HCT116 (cell line): ENCODE results near the gene CENPP. TPM values are rescaled to one million over a fixed set of nuclear protein-coding genes. Genes with fewer than 3 reads are reported as not detected.

Experiments used
- CEBPB ChIP-seq: IDR thresholded peaks from 2 replicates; pipeline ENCODE4 v1.6.1; 2012; ENCODE audit warnings: low read depth
- EGR1 ChIP-seq: IDR thresholded peaks from 2 replicates; pipeline ENCODE4 v1.6.1; 2012; ENCODE audit warnings: low read depth
- EZH2 ChIP-seq: fragments of 200-600 bp; sonication (generic); IDR thresholded peaks from 2 replicates; pipeline ENCODE4 v1.6.1; 2017; ENCODE audit warnings: antibody characterized with exemption, mixed run types
- POLR2A ChIP-seq: IDR thresholded peaks from 2 replicates; pipeline ENCODE4 v1.7.0; 2011; ENCODE audit warnings: borderline replicate concordance; ENCODE audit not compliant: insufficient read depth, insufficient read length; ENCODE audit errors: extremely low read depth
- RAD21 ChIP-seq: IDR thresholded peaks from 2 replicates; pipeline ENCODE4 v1.6.1; 2012; ENCODE audit warnings: low read depth, mild to moderate bottlenecking
- SIN3A ChIP-seq: IDR thresholded peaks from 2 replicates; pipeline ENCODE4 v1.6.1; 2012; ENCODE audit warnings: low read depth
- SP1 ChIP-seq: IDR thresholded peaks from 2 replicates; pipeline ENCODE4 v1.6.1; 2012; ENCODE audit warnings: low read depth
- TCF7L2 ChIP-seq: IDR thresholded peaks from 2 replicates; pipeline ENCODE4 v1.7.0; 2011; ENCODE audit warnings: borderline replicate concordance, inconsistent platforms; ENCODE audit not compliant: insufficient read depth, insufficient read length; ENCODE audit errors: extremely low read depth
- ZNF274 ChIP-seq: fragments of 200-500 bp; sonication (Bioruptor generic); IDR thresholded peaks from 2 replicates; pipeline ENCODE4 v1.6.1; 2014; ENCODE audit warnings: mild to moderate bottlenecking, low read depth, low read length, inconsistent platforms
- total RNA-seq: library from RNA; stranded (reverse); gene quantifications from one replicate; pipeline ENCODE4 v1.2.1, GENCODE V29; 2021; ENCODE audit not compliant: unreplicated experiment
- TF ChIP-seq, protein P1 (sequence below), 3 experiments: fragments of 200-600 bp in 1 of 3; sonication (generic) in 1 of 3; IDR thresholded peaks in 2 of 3; conservative IDR thresholded peaks in 1 of 3; 2 replicates each; pipeline ENCODE4 v1.5.1; 2012 to 2017; ENCODE audit warnings: low read depth in 2 of 3, low read length in 2 of 3, antibody characterized with exemption in 1 of 3, borderline replicate concordance in 1 of 3, control low read depth in 1 of 3, mild to moderate bottlenecking in 1 of 3, mixed read lengths in 1 of 3, mixed run types in 1 of 3, moderate library complexity in 1 of 3; ENCODE audit not compliant: insufficient read depth in 1 of 3
- TF ChIP-seq, protein P2 (sequence below): IDR thresholded peaks from 2 replicates; pipeline ENCODE4 v1.6.1; 2012; ENCODE audit warnings: low read depth

CENPP gene
- total RNA-seq, 1 experiment from 2014 or later: 7.0 TPM

DNA sequence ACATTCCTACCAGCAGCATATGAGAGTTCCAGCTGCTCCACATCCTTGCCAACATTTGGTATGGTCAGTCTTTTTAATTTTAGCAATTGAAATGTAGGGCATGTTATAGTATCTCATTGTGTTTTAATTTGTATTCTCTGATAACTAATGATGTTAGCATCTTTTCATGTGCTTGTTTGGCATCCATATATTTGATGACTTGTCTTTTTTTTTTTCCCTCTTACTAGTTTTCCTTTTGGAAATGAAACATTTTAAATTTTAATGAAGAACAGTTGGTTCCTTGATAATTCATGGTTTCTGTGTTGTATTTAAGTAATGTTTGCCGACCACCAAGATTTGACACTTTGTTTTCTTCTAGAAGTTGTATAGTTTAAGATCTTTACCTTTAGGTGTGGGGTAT is 69.9 kb downstream of the CENPP start (continued):
- TF ChIP-seq, protein P1, sequence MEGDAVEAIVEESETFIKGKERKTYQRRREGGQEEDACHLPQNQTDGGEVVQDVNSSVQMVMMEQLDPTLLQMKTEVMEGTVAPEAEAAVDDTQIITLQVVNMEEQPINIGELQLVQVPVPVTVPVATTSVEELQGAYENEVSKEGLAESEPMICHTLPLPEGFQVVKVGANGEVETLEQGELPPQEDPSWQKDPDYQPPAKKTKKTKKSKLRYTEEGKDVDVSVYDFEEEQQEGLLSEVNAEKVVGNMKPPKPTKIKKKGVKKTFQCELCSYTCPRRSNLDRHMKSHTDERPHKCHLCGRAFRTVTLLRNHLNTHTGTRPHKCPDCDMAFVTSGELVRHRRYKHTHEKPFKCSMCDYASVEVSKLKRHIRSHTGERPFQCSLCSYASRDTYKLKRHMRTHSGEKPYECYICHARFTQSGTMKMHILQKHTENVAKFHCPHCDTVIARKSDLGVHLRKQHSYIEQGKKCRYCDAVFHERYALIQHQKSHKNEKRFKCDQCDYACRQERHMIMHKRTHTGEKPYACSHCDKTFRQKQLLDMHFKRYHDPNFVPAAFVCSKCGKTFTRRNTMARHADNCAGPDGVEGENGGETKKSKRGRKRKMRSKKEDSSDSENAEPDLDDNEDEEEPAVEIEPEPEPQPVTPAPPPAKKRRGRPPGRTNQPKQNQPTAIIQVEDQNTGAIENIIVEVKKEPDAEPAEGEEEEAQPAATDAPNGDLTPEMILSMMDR (IDR thresholded peaks at IDR 0.05 in 2 of 3, conservative IDR thresholded peaks at IDR 0.05 in 1 of 3; ENCODE audit: borderline replicate concordance in 1 of 3, insufficient read depth in 1 of 3, low read depth in 2 of 3, low read length in 2 of 3): no peak
- TF ChIP-seq CEBPB: no peak
- TF ChIP-seq, protein P2, sequence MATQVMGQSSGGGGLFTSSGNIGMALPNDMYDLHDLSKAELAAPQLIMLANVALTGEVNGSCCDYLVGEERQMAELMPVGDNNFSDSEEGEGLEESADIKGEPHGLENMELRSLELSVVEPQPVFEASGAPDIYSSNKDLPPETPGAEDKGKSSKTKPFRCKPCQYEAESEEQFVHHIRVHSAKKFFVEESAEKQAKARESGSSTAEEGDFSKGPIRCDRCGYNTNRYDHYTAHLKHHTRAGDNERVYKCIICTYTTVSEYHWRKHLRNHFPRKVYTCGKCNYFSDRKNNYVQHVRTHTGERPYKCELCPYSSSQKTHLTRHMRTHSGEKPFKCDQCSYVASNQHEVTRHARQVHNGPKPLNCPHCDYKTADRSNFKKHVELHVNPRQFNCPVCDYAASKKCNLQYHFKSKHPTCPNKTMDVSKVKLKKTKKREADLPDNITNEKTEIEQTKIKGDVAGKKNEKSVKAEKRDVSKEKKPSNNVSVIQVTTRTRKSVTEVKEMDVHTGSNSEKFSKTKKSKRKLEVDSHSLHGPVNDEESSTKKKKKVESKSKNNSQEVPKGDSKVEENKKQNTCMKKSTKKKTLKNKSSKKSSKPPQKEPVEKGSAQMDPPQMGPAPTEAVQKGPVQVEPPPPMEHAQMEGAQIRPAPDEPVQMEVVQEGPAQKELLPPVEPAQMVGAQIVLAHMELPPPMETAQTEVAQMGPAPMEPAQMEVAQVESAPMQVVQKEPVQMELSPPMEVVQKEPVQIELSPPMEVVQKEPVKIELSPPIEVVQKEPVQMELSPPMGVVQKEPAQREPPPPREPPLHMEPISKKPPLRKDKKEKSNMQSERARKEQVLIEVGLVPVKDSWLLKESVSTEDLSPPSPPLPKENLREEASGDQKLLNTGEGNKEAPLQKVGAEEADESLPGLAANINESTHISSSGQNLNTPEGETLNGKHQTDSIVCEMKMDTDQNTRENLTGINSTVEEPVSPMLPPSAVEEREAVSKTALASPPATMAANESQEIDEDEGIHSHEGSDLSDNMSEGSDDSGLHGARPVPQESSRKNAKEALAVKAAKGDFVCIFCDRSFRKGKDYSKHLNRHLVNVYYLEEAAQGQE: no peak
- TF ChIP-seq ZNF274: no peak
- no peak for TF ChIP-seq EGR1
- no peak for TF ChIP-seq POLR2A
- no peak for TF ChIP-seq EZH2
- no peak for TF ChIP-seq RAD21
- no peak for TF ChIP-seq TCF7L2
- TF ChIP-seq SP1: no peak
- TF ChIP-seq SIN3A: no peak
